GM12892 (cell line): ENCODE results near the gene SMIM21.

ENCODE experiments used
- POLR2A ChIP-seq: IDR thresholded peaks from 2 replicates; pipeline ENCODE4 v1.6.1; 2011; ENCODE audit warnings: low read depth, low read length, control low read depth
- POLR2AphosphoS5 ChIP-seq: IDR thresholded peaks from 2 replicates; pipeline ENCODE4 v1.6.1; 2011; ENCODE audit warnings: low read depth, low read length, control low read depth
- TAF1 ChIP-seq: IDR thresholded peaks from 2 replicates; pipeline ENCODE4 v1.6.1; 2011; ENCODE audit warnings: low read depth, mild to moderate bottlenecking, control low read depth, low read length, borderline replicate concordance

GRCh38 chr18:75375341-75375740 lies 52.2 kb downstream of the SMIM21 start:
- TF ChIP-seq POLR2A = no peak
- TF ChIP-seq TAF1 = no peak
- no peak for TF ChIP-seq POLR2AphosphoS5
